Measurements from ENCODE around the gene IGF2BP3. TPM values are rescaled to one million over a fixed set of nuclear protein-coding genes. Genes with fewer than 3 reads are reported as not detected.
"Not testable (repeated sequence)": the region's sequence is repeated elsewhere in the genome, so short reads cannot be mapped to it uniquely, and the experiment has no call there.

IGF2BP3 gene
- polyA plus RNA-seq, 4 donors = 0.75 to 66.3 TPM; not detected in 2

- Histone ChIP-seq H3K27me3 (ENCODE audit: control insufficient read depth in 3 of 3, insufficient read depth in 3 of 3, low read length in 3 of 3) (no peaks in the 10 kb centered on the region), H3K9me3 (ENCODE audit: control insufficient read depth in 2 of 2, insufficient read depth in 1 of 2, low read depth in 1 of 2, low read length in 1 of 2) (no peaks in the 10 kb centered on the region), H3K4me3 (ENCODE audit: low read depth in 1 of 3, low read length in 3 of 3) (no peak overlapping the region), H3K27ac (ENCODE audit: low read depth in 1 of 3, low read length in 2 of 3) (no peak overlapping the region), H3K4me1 (ENCODE audit: control insufficient read depth in 3 of 3, insufficient read depth in 2 of 3, low read depth in 1 of 3, low read length in 2 of 3) (peaks cover 0 to 12% (median 0%) of the 10 kb centered on the region in 3 donors), H3K36me3 (ENCODE audit: control insufficient read depth in 3 of 3, insufficient read depth in 2 of 3, low read depth in 1 of 3, low read length in 3 of 3) (peaks cover 0 to 34% (median 0%) of the 10 kb centered on the region in 3 donors)
- no peak for FAIRE-seq
- no peak for DNase-seq
- WGBS, 3 donors = 50 to 74% (median 62%) methylated on average over 1 of the region's 1 CpG
Measured at GRCh38 chr7:23331132-23331531, 139.2 kb downstream of the IGF2BP3 start.

GRCh38 chr7:23315366-23315765 is 154.9 kb downstream of the IGF2BP3 start:
- Histone ChIP-seq H3K27me3 (ENCODE audit: control insufficient read depth in 3 of 3, insufficient read depth in 3 of 3, low read length in 3 of 3) (no peaks in the 10 kb centered on the region), H3K9me3 (ENCODE audit: control insufficient read depth in 2 of 2, insufficient read depth in 1 of 2, low read depth in 1 of 2, low read length in 1 of 2) (no peaks in the 10 kb centered on the region), H3K27ac (ENCODE audit: low read depth in 1 of 3, low read length in 2 of 3) (no peak overlapping the region), H3K4me3 (ENCODE audit: low read depth in 1 of 3, low read length in 3 of 3) (no peak overlapping the region), H3K36me3 (ENCODE audit: control insufficient read depth in 3 of 3, insufficient read depth in 2 of 3, low read depth in 1 of 3, low read length in 3 of 3) (peaks cover 0 to 39% (median 0%) of the 10 kb centered on the region in 3 donors), H3K4me1 (ENCODE audit: control insufficient read depth in 3 of 3, insufficient read depth in 2 of 3, low read depth in 1 of 3, low read length in 2 of 3) (no peaks in the 10 kb centered on the region)
- 84 to 89% (median 84%) methylated on average over 7 of the region's 7 CpGs for WGBS, 3 donors
- DNase-seq (no peak), FAIRE-seq (no peak)

GRCh38 chr7:23312141-23312540 is 158.2 kb downstream of the IGF2BP3 start:
- H3K4me3 ChIP-seq (ENCODE audit: low read depth in 1 of 3, low read length in 3 of 3); H3K27me3 ChIP-seq (ENCODE audit: control insufficient read depth in 3 of 3, insufficient read depth in 3 of 3, low read length in 3 of 3); H3K27ac ChIP-seq (ENCODE audit: low read depth in 1 of 3, low read length in 2 of 3); H3K9me3 ChIP-seq (ENCODE audit: control insufficient read depth in 2 of 2, insufficient read depth in 1 of 2, low read depth in 1 of 2, low read length in 1 of 2); FAIRE-seq; DNase-seq; H3K4me1 ChIP-seq (ENCODE audit: control insufficient read depth in 3 of 3, insufficient read depth in 2 of 3, low read depth in 1 of 3, low read length in 2 of 3): not testable (repeated sequence)
- H3K36me3 ChIP-seq (ENCODE audit: control insufficient read depth in 3 of 3, insufficient read depth in 2 of 3, low read depth in 1 of 3, low read length in 3 of 3) = peaks cover 0 to 26% (median 8%) of the 10 kb centered on the region in 3 donors
- WGBS, 3 donors = 71 to 85% (median 77%) methylated on average over 2 of the region's 2 CpGs

- DNase-seq (no peak), FAIRE-seq (no peak)
- Histone ChIP-seq H3K4me1 (ENCODE audit: control insufficient read depth in 3 of 3, insufficient read depth in 2 of 3, low read depth in 1 of 3, low read length in 2 of 3) (no peaks in the 10 kb centered on the region), H3K9me3 (ENCODE audit: control insufficient read depth in 2 of 2, insufficient read depth in 1 of 2, low read depth in 1 of 2, low read length in 1 of 2) (no peaks in the 10 kb centered on the region), H3K27me3 (ENCODE audit: control insufficient read depth in 3 of 3, insufficient read depth in 3 of 3, low read length in 3 of 3) (no peaks in the 10 kb centered on the region), H3K36me3 (ENCODE audit: control insufficient read depth in 3 of 3, insufficient read depth in 2 of 3, low read depth in 1 of 3, low read length in 3 of 3) (peaks cover 0 to 16% (median 8%) of the 10 kb centered on the region in 3 donors), H3K27ac (ENCODE audit: low read depth in 1 of 3, low read length in 2 of 3) (no peak overlapping the region), H3K4me3 (ENCODE audit: low read depth in 1 of 3, low read length in 3 of 3) (no peak overlapping the region)
- WGBS, 3 donors = 86 to 89% (median 86%) methylated on average over 6 of the region's 6 CpGs
Measured at GRCh38 chr7:23308754-23309153, 161.5 kb downstream of the IGF2BP3 start.

GRCh38 chr7:23306936-23307521 is 163.3 kb downstream of the IGF2BP3 start:
- Histone ChIP-seq H3K27me3 (ENCODE audit: control insufficient read depth in 3 of 3, insufficient read depth in 3 of 3, low read length in 3 of 3) (no peaks in the 10 kb centered on the region), H3K27ac (ENCODE audit: low read depth in 1 of 3, low read length in 2 of 3) (no peak overlapping the region), H3K4me1 (ENCODE audit: control insufficient read depth in 3 of 3, insufficient read depth in 2 of 3, low read depth in 1 of 3, low read length in 2 of 3) (no peaks in the 10 kb centered on the region), H3K4me3 (ENCODE audit: low read depth in 1 of 3, low read length in 3 of 3) (no peak overlapping the region), H3K36me3 (ENCODE audit: control insufficient read depth in 3 of 3, insufficient read depth in 2 of 3, low read depth in 1 of 3, low read length in 3 of 3) (peaks cover 0 to 18% (median 8%) of the 10 kb centered on the region in 3 donors), H3K9me3 (ENCODE audit: control insufficient read depth in 2 of 2, insufficient read depth in 1 of 2, low read depth in 1 of 2, low read length in 1 of 2) (no peaks in the 10 kb centered on the region)
- DNase-seq (no peak), FAIRE-seq (no peak)
- WGBS, 3 donors = 79 to 98% (median 84%) methylated on average over 2 of the region's 2 CpGs

- peaks cover 0 to 15% (median 8%) of the 10 kb centered on the region in 3 donors for H3K4me1 ChIP-seq (ENCODE audit: control insufficient read depth in 3 of 3, insufficient read depth in 2 of 3, low read depth in 1 of 3, low read length in 2 of 3)
- H3K27ac ChIP-seq (ENCODE audit: low read depth in 1 of 3, low read length in 2 of 3) = peak overlapping the region in 2 of 3 donors; percentile 70 to 81
- H3K36me3 ChIP-seq (ENCODE audit: control insufficient read depth in 3 of 3, insufficient read depth in 2 of 3, low read depth in 1 of 3, low read length in 3 of 3) = peaks cover 0 to 7% (median 0%) of the 10 kb centered on the region in 3 donors
- DNase-seq = peak in 1 of 2 donors; percentile 13
- no peaks in the 10 kb centered on the region for H3K9me3 ChIP-seq (ENCODE audit: control insufficient read depth in 2 of 2, insufficient read depth in 1 of 2, low read depth in 1 of 2, low read length in 1 of 2)
- no peaks in the 10 kb centered on the region for H3K27me3 ChIP-seq (ENCODE audit: control insufficient read depth in 3 of 3, insufficient read depth in 3 of 3, low read length in 3 of 3)
- no peak for FAIRE-seq
- WGBS, 3 donors = 7 to 13% (median 7%) methylated on average over 12 of the region's 12 CpGs
- H3K4me3 ChIP-seq (ENCODE audit: low read depth in 1 of 3, low read length in 3 of 3) = peak overlapping the region; percentile 77 to 91 (median 86)
Measured at GRCh38 chr7:23299770-23300300, 170.5 kb downstream of the IGF2BP3 start.

- FAIRE-seq = no peak
- H3K36me3 ChIP-seq (ENCODE audit: control insufficient read depth in 3 of 3, insufficient read depth in 2 of 3, low read depth in 1 of 3, low read length in 3 of 3) = peaks cover 0 to 5% (median 0%) of the 10 kb centered on the region in 3 donors
Measured at GRCh38 chr7:23298885-23299769, 171.2 kb downstream of the IGF2BP3 start, which contains the start of gene MALSU1. TSS of gene MALSU1 (plus strand) at chr7:23299339. CDS start at chr7:23299353, 14 bp downstream.

GRCh38 chr7:23298141-23298881 is 172.0 kb downstream of the IGF2BP3 start:
- peaks cover 0 to 15% (median 8%) of the 10 kb centered on the region in 3 donors for H3K4me1 ChIP-seq (ENCODE audit: control insufficient read depth in 3 of 3, insufficient read depth in 2 of 3, low read depth in 1 of 3, low read length in 2 of 3)
- H3K4me3 ChIP-seq (ENCODE audit: low read depth in 1 of 3, low read length in 3 of 3) = peak overlapping the region in 1 of 3 donors; percentile 86
- no peak for FAIRE-seq
- no peaks in the 10 kb centered on the region for H3K9me3 ChIP-seq (ENCODE audit: control insufficient read depth in 2 of 2, insufficient read depth in 1 of 2, low read depth in 1 of 2, low read length in 1 of 2)
- H3K36me3 ChIP-seq (ENCODE audit: control insufficient read depth in 3 of 3, insufficient read depth in 2 of 3, low read depth in 1 of 3, low read length in 3 of 3) = peaks cover 0 to under 1% (median 0%) of the 10 kb centered on the region in 3 donors
- H3K27ac ChIP-seq (ENCODE audit: low read depth in 1 of 3, low read length in 2 of 3) = peak overlapping the region in 2 of 3 donors; percentile 56 to 81
- no peaks in the 10 kb centered on the region for H3K27me3 ChIP-seq (ENCODE audit: control insufficient read depth in 3 of 3, insufficient read depth in 3 of 3, low read length in 3 of 3)
- DNase-seq = no peak
- WGBS, 3 donors = 80 to 91% (median 85%) methylated on average over 11 of the region's 11 CpGs

More at GRCh38 chr7:23298885-23299769, 171.2 kb downstream of the IGF2BP3 start, which contains the start of gene MALSU1:
- 1 to 3% (median 2%) methylated on average over 59 of the region's 59 CpGs for WGBS, 3 donors
- peak within 1 kb of the TSS in 2 of 3 donors; percentile 70 to 81 for H3K27ac ChIP-seq (ENCODE audit: low read depth in 1 of 3, low read length in 2 of 3)
- H3K27me3 ChIP-seq (ENCODE audit: control insufficient read depth in 3 of 3, insufficient read depth in 3 of 3, low read length in 3 of 3) = no peaks in the 10 kb centered on the region
- H3K4me1 ChIP-seq (ENCODE audit: control insufficient read depth in 3 of 3, insufficient read depth in 2 of 3, low read depth in 1 of 3, low read length in 2 of 3) = peaks cover 0 to 15% (median 8%) of the 10 kb centered on the region in 3 donors
- H3K4me3 ChIP-seq (ENCODE audit: low read depth in 1 of 3, low read length in 3 of 3) = peak within 1 kb of the TSS; percentile 77 to 91 (median 86)
- H3K9me3 ChIP-seq (ENCODE audit: control insufficient read depth in 2 of 2, insufficient read depth in 1 of 2, low read depth in 1 of 2, low read length in 1 of 2) = no peaks in the 10 kb centered on the region
- DNase-seq = peak; percentile 98 to 99

Measured in small intestine (tissue), 7 donors.